D721Med (cell line): ENCODE data around the gene KPNA4.

ENCODE experiments used
- DNase-seq: peaks from one replicate; pipeline ENCODE4 v3.0.0; 2011; ENCODE audit warnings: low spot score; ENCODE audit not compliant: insufficient read length
- FAIRE-seq: peaks from 2 replicates; lab custom pipeline; 2011; peaks lifted over from hg19 to GRCh38; lab: Jason Lieb, UNC
- TF ChIP-seq, protein P1 (sequence below): IDR thresholded peaks from 2 replicates; pipeline ENCODE4 v1.5.1; 2012; ENCODE audit warnings: mild to moderate bottlenecking, control low read depth; ENCODE audit not compliant: insufficient read depth; ENCODE audit errors: missing control alignments

KPNA4 gene

DNA sequence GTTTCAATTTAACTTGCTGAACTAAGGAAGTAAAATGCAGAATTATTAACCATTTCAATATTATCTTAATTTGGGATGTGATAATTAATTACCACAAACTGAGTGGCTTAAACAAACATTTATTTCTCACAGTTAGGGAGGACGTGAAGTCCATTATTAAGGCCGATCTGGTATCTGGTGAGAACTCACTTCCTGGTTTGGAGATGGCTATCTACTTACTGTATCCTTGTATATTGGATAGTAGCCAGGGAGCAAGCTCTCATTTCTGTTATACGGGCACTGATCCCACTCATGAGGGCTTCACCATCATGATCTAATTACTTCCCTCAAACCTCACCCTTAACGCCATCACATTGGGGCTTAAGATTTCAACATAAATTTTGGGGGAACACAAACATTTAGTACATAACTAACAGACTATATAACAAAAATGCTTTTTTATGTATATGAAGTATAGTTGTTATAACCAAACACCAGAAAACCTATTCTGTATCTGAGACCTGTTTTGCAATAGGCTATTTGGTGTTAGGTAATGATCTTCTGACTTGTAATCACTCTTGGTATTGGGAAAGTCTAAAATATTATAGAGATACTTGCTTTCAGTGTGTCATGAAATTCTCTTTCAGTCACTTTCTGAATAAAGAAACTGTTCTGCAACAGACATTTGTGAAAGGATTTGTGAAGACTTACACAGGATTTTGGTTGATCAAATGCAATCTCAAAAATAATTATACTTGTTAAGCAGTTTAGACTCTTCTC, 4.7 kb upstream of the KPNA4 start:
- TF ChIP-seq, protein P1, sequence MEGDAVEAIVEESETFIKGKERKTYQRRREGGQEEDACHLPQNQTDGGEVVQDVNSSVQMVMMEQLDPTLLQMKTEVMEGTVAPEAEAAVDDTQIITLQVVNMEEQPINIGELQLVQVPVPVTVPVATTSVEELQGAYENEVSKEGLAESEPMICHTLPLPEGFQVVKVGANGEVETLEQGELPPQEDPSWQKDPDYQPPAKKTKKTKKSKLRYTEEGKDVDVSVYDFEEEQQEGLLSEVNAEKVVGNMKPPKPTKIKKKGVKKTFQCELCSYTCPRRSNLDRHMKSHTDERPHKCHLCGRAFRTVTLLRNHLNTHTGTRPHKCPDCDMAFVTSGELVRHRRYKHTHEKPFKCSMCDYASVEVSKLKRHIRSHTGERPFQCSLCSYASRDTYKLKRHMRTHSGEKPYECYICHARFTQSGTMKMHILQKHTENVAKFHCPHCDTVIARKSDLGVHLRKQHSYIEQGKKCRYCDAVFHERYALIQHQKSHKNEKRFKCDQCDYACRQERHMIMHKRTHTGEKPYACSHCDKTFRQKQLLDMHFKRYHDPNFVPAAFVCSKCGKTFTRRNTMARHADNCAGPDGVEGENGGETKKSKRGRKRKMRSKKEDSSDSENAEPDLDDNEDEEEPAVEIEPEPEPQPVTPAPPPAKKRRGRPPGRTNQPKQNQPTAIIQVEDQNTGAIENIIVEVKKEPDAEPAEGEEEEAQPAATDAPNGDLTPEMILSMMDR = no peak
- DNase-seq (no peak), FAIRE-seq (no peak)

DNA sequence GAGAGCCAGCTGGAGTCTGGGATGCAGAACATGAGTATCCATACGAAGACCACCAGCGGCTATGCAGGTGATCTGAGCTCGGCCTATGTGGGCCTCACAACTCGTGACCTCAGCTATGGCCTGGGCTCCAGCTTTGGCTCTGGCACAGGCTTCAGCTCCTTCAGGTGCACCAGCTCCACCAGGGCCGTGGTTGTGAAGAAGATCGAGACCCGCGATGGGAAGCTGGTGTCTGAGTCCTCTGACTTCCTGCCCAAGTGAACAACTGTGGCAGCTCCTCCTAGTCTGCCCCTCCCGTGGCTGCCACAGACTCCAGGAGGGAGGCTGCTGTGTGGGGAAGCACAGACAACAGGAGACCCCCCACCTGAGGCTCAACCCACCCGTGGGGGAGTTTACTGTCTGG, 3.6 kb upstream of the KPNA4 start:
- no peak for DNase-seq
- no peak for FAIRE-seq
- TF ChIP-seq, protein P1 = no peak

DNA sequence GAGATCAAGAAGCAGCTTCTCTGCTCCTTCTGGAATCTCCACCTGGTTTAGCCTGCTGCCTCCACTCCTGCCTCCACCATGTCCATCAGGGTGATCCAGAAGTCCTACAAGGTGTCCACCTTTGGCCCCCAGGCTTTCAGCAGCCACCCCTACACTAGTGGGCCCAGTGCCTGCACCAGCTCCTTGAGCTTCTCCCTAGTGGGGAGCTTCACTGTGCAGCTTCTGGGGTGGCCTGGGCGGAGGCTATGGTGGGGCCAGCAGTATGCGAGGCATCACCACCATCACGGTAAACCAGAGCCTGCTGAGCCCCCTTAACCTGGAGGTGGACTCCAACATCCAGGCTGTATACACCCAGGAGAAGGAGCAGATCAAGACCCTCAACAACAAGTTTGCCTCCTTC, 2.4 kb upstream of the KPNA4 start:
- DNase-seq (no peak), FAIRE-seq (no peak)
- TF ChIP-seq, protein P1 = no peak

DNA sequence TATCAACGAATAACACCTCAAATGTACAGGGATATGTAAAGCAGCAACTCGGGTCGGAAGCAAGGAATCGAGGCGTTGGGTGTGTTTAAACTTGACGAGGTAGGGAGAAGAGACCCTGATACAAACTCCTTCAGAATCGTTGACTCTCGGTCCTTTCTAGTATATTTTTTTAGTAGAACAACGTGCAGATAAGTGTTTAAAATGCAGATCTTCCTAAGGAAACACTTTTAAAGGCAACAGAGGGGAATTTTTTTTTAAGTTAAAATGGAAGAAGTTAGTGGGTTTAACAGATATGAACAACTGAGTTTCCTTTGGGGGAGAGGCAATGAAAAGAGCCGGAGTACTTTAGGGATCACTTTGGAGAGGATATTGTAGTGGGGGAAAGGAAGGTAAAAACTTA, 1.1 kb upstream of the KPNA4 start:
- TF ChIP-seq, protein P1 = no peak
- DNase-seq = no peak
- FAIRE-seq = no peak

DNA sequence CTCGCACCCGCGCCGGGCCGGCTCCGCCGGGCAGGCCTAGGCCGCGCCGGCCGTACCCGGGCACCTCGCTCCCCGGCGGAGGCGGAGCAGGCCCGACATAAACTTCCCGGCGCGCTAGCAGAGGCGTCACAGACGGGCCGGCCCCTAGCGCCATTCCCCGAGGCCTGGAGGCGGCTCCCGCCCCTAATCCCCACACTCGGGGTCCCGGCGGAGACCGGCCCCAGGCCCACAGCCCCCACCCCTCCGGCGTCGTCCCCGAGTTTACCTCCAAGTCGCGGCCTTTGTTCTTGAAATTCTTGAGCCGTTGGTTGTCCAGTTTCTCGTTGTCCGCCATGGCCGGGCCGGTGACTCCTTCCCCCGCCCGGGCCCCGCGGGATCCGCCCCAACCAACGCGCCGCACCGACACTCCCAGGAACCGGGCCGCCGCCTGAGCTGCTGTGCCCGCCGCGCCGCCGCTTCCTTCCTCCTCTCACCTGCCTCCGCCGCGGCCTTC, 376 bp downstream of the KPNA4 start:
- TF ChIP-seq, protein P1 = no peak
- FAIRE-seq (no peak), DNase-seq (no peak)

DNA sequence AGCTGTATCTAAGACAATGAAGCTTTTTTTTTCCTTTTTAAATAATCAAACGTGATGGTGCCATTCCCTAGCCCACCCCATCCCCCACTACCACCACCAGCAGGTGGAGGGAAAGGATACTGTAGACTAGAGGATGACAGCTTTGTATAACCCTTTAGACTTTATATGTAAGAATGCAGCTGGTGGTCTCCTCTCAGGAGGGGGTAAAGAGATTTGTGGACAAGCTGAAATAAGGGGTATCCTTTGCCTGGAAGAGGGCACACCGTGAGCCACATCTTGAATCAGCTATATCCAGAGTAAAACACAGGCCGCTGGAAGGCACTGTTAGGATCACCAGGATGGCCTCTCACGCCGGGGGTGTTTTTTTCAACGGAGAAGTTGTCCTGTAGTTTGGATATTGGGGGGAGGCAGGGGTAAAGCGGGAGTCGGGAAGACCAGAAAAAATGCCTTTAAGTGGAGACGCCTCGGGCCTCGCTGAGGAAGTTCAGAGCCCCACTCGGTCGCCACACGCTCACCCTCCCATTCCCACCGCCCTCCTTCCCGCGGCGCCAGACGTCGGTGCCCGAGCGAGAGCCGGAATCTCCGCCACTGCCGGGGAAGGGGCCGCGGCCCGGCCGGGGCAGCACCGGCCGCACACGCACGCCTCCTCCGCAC, 986 bp downstream of the KPNA4 start:
- DNase-seq (no peak), FAIRE-seq (no peak)
- TF ChIP-seq, protein P1 = no peak

DNA sequence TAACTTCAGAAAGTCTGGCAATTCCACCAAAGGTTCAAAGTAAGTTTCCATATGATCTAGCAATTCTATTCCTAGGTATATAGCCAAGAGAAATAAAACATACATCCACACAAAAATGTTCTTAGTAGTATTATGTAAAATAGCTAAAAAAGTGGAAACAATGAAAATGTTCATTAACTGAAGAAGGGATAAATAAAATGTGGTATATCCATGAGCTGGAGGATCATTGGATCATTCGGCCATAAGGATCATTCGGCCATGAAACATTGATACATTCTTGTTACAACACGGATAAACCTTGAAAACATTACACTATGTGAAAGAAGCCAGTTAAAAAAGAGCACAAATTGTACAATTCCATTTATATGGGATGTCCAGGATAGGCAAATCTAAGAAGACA, 2.4 kb downstream of the KPNA4 start:
- FAIRE-seq (no peak), DNase-seq (no peak)
- TF ChIP-seq, protein P1 = no peak
